ENCODE results near the gene POMC. TPM values are rescaled to one million over a fixed set of nuclear protein-coding genes. Genes with fewer than 3 reads are reported as not detected.
A peak's percentile ranks its signal among the peaks of the same experiment; 100 is the strongest.

The POMC gene
- total and polyA plus RNA-seq, 2 of the 8 experiments (the other 6 are each of a cell fraction or from before 2014, with no cell fraction given): 1.7 to 4.7 TPM

DNA sequence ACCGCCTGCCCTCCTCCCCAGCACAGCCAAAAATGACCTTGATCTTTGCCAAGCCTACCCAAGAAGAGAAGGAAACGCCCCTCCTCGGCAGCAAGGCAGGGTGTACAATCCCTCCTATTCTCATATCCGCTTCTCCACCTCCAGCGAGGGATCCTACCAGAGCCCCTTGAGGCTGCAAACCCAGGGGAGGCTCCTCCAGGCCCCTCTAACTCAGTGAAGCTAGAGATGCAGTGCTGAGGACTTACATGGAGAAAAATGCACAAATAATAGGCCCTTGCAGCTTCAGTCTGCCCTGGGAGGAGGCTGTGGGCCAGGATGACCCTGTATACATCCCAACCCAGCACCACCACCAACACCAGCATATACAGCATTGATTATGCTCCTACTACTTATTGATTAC is 46.9 kb upstream of the POMC start:
- peak overlapping the region in 3 of 4 experiments; percentile 4 to 68 (median 58); a peak in 2 of 7 replicates for H3K9ac ChIP-seq (replicated peaks in 1 of 4; ENCODE audit: extremely low read depth in 1 of 4, low read depth in 3 of 4, low read length in 3 of 4)
- H2BK5ac ChIP-seq (ENCODE audit: low read depth, low read length): peak overlapping the region; percentile 52; the same call in 1 of the 2 replicates
- ChIA-PET POLR2A (ENCODE audit: partially characterized antibody) (interaction anchor here (1.9 to 2.4 kb wide), 2 partner anchors 9 to 15 kb away, joined by 8 to 12 read pairs; no protein-coding TSS in a partner anchor), CTCF (ENCODE audit: partially characterized antibody) (interaction anchor here (1.1 to 1.6 kb wide), 2 partner anchors 14 to 52 kb away, joined by 3 read pairs; no protein-coding TSS in a partner anchor)
- H3K4me1 ChIP-seq (replicated peaks in 1 of 4; ENCODE audit: control insufficient read depth in 3 of 4, insufficient read depth in 4 of 4, low read length in 3 of 4): peaks cover 0 to 4% (median 2%) of the 10 kb centered on the region in 4 experiments; a peak in 3 of 7 replicates
- peak overlapping the region; percentile 32 for H4K91ac ChIP-seq (replicated peaks; ENCODE audit: insufficient read length, low read length)
- peaks cover 3% of the 10 kb centered on the region for H3K23me2 ChIP-seq (ENCODE audit: low read depth, low read length)
- H2AK5ac ChIP-seq (ENCODE audit: low read depth, low read length): peak overlapping the region; percentile 53; the same call in 1 of the 2 replicates
- no peak overlapping the region for H2BK20ac ChIP-seq (ENCODE audit: low read length)
- no peaks in the 10 kb centered on the region for H3K79me1 ChIP-seq (ENCODE audit: low read depth, low read length)
- peak overlapping the region; percentile 4; the same call in 1 of the 2 replicates for H4K8ac ChIP-seq (ENCODE audit: extremely low read depth, insufficient read depth, low read length)
- no peaks in the 10 kb centered on the region for H3K36me3 ChIP-seq (ENCODE audit: control insufficient read depth in 2 of 4, insufficient read depth in 4 of 4, low read length in 3 of 4)
- H3K4me2 ChIP-seq (ENCODE audit: insufficient read depth in 1 of 2, low read depth in 2 of 2, low read length in 2 of 2): peak overlapping the region; percentile 80 to 85
- 95% methylated on average over 4 of the region's 5 CpGs; no CpG with 5 or more reads in 1 of the 2 experiments for WGBS, 2 experiments (ENCODE audit: extremely low coverage in 1 of 2, insufficient coverage in 1 of 2, insufficient read length in 1 of 2, insufficient replicate concordance in 2 of 2, low coverage in 1 of 2, low lambda C conversion rate in 2 of 2, missing lambda C conversion rate in 1 of 2)
- FAIRE-seq (no peak), DNase-seq (ENCODE audit: low read depth in 1 of 2, low spot score in 2 of 2) (no peak)
- H2AFZ ChIP-seq (ENCODE audit: low read length): peak overlapping the region; percentile 76; the same call in 1 of the 2 replicates
- 0 out of 2 replicates have a peak overlapping the region, but pooled peaks have one; percentile 50 for H2BK12ac ChIP-seq (ENCODE audit: low read depth, low read length)
- H2BK120ac ChIP-seq (replicated peaks; ENCODE audit: low read depth, low read length): no peak overlapping the region
- H4K5ac ChIP-seq (ENCODE audit: insufficient read length, low read depth, low read length): no peak overlapping the region
- H3K56ac ChIP-seq (replicated peaks; ENCODE audit: insufficient read length, low read depth, low read length): no peak overlapping the region
- H3K18ac ChIP-seq (ENCODE audit: extremely low read depth, low read length): peak overlapping the region; percentile 83
- no peaks in the 10 kb centered on the region for H3K27me3 ChIP-seq (replicated peaks in 1 of 4; ENCODE audit: control insufficient read depth in 3 of 4, extremely low read depth in 1 of 4, insufficient read depth in 3 of 4, low read length in 3 of 4)
- H4K20me1 ChIP-seq (replicated peaks in 1 of 2; ENCODE audit: control insufficient read depth in 1 of 2, insufficient read depth in 2 of 2, low read length in 2 of 2): no peaks in the 10 kb centered on the region
- H3K9me3 ChIP-seq (ENCODE audit: insufficient read depth in 2 of 2, low read depth in 1 of 2, low read length in 1 of 2): no peaks in the 10 kb centered on the region
- H3K27ac ChIP-seq (ENCODE audit: low read depth, low read length): 0 out of 2 replicates have a peak overlapping the region, but pooled peaks have one; percentile 17
- peak overlapping the region; percentile 27 for H3K4ac ChIP-seq (replicated peaks; ENCODE audit: insufficient read length, low read depth, low read length)
- TF ChIP-seq RXRA (IDR thresholded peaks at IDR 0.05; ENCODE audit: insufficient read depth, low read depth, low read length) (no peak), RBBP5 (IDR thresholded peaks at IDR 0.05; ENCODE audit: borderline replicate concordance, low read depth, low read length) (no peak), PHF8 (conservative IDR thresholded peaks at IDR 0.05; ENCODE audit: low read depth, low read length) (no peak), EGR1 (IDR thresholded peaks at IDR 0.05; ENCODE audit: borderline replicate concordance, low read depth, low read length) (no peak)
- no peak overlapping the region for H3K14ac ChIP-seq (ENCODE audit: insufficient read length)
- H3K23ac ChIP-seq (ENCODE audit: insufficient read length): no peak overlapping the region
- H3K79me2 ChIP-seq (ENCODE audit: control insufficient read depth in 1 of 2, insufficient read depth in 2 of 2, low read length in 2 of 2): no peaks in the 10 kb centered on the region
- peak overlapping the region; percentile 30 to 80 (median 46) for H3K4me3 ChIP-seq (ENCODE audit: extremely low read depth in 1 of 4, insufficient read depth in 2 of 4, low read depth in 3 of 4, low read length in 4 of 4)
- H2BK15ac ChIP-seq (ENCODE audit: low read length): peak overlapping the region; percentile 3; the same call in 1 of the 2 replicates
